Lower leg skin (tissue), 3 donors: ENCODE measurements around the gene KRTAP6-3.

ENCODE experiments used
- CTCF ChIP-seq, 3 donors: fragments of 450-650 bp; IDR thresholded peaks; one replicate each; pipeline ENCODE4 v1.5.1; 2016; ENCODE audit warnings: antibody characterized with exemption in 3 of 3, mild to moderate bottlenecking in 3 of 3, moderate library complexity in 2 of 3
- POLR2A ChIP-seq, 2 donors: fragments of 450-650 bp; IDR thresholded peaks; one replicate each; pipeline ENCODE4 v1.6.1; 2016 to 2017; ENCODE audit warnings: antibody characterized with exemption in 2 of 2, mild to moderate bottlenecking in 1 of 2, moderate library complexity in 1 of 2

- no peak for TF ChIP-seq CTCF (IDR thresholded peaks at IDR 0.05)
- TF ChIP-seq POLR2A (IDR thresholded peaks at IDR 0.05): no peak
Measured at GRCh38 chr21:30598802-30599201, 6.6 kb downstream of the KRTAP6-3 start, which contains the start of gene KRTAP6-2.
